AG04449 (cell line): ENCODE data around the gene DESI1.

Source experiments
- CTCF ChIA-PET: fragments of 350-600 bp; formaldehyde crosslinking; extraction: SDS; loops from one replicate; lab custom pipeline; 2021; ENCODE audit warnings: antibody characterized with exemption; lab: Yijun Ruan, JAX
- POLR2A ChIA-PET: fragments of 400-600, 350-600 bp; formaldehyde crosslinking; extraction: SDS; loops from one replicate; lab custom pipeline; 2020; ENCODE audit warnings: antibody characterized with exemption, inconsistent platforms; lab: Yijun Ruan, JAX
- DNase-seq: peaks from one replicate; pipeline ENCODE4 v3.0.0-alpha.2; 2010; ENCODE audit warnings: low read depth, low spot score
- H3K4me3 ChIP-seq: 2 replicates; pipeline ENCODE4 v1.5.1; 2011; ENCODE audit warnings: low read depth, mild to moderate bottlenecking, control low read depth, low read length
- TF ChIP-seq, protein P1 (sequence below): IDR thresholded peaks from one replicate; pipeline ENCODE4 v1.5.1; 2011; ENCODE audit warnings: mild to moderate bottlenecking, moderate library complexity, low read length, control low read depth, inconsistent platforms; ENCODE audit not compliant: insufficient read depth; ENCODE audit errors: missing control alignments

DESI1 gene

DNA sequence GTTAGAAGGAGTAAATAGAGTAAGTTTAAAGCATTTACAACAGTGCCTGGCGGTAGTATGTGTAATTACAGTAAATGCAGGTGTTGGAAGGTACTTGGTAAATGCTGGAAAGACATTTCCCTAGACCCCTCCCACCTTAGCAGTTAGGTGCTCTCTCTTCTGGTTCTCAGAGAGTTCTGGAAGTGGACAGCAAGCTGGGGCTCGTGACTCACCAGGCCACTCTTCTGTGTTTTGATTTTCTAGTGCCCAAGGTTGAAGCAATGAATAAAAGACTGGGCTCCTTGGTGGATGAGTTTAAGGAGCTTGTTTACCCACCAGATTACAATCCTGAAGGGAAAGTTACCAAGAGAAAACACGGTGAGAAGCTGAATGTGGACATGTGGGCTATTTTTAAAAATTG is 40.2 kb upstream of the DESI1 start:
- H3K4me3 ChIP-seq, result no peak overlapping the region
- ChIA-PET CTCF (interaction anchor here (1.2 to 4.1 kb wide), 4 partner anchors 10 to 36 kb away, joined by 3 to 17 read pairs (median 7); no protein-coding TSS in a partner anchor), POLR2A (no interaction called here)
- DNase-seq, result no peak
- TF ChIP-seq, protein P1, sequence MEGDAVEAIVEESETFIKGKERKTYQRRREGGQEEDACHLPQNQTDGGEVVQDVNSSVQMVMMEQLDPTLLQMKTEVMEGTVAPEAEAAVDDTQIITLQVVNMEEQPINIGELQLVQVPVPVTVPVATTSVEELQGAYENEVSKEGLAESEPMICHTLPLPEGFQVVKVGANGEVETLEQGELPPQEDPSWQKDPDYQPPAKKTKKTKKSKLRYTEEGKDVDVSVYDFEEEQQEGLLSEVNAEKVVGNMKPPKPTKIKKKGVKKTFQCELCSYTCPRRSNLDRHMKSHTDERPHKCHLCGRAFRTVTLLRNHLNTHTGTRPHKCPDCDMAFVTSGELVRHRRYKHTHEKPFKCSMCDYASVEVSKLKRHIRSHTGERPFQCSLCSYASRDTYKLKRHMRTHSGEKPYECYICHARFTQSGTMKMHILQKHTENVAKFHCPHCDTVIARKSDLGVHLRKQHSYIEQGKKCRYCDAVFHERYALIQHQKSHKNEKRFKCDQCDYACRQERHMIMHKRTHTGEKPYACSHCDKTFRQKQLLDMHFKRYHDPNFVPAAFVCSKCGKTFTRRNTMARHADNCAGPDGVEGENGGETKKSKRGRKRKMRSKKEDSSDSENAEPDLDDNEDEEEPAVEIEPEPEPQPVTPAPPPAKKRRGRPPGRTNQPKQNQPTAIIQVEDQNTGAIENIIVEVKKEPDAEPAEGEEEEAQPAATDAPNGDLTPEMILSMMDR, result no peak

DNA sequence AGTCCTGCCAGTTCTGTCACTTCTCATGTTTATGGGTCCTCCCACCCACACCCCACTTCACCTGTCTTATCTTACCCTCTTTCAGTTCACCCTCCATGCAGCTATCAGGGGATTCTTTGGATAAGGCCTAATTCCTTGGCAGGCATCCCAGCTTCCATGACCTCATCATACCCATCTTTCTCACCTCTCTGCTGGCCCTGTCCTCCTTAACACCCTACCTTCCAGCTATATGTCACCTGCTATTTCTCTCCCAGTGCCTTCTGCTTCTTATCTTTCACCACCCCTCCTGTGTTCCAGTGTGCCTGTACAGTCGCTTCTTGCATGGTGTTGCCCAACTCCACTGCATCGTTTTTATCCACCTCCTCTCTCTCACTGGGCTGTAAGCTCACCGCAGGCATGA is 39.6 kb upstream of the DESI1 start:
- CTCF ChIA-PET, result interaction anchor here (0.5 to 4.1 kb wide), 5 partner anchors 9 to 287 kb away, joined by 3 to 17 read pairs (median 3); partner anchors contain the start of gene CENPM
- POLR2A ChIA-PET, result no interaction called here
- TF ChIP-seq, protein P1, result no peak
- no peak for DNase-seq
- no peak overlapping the region for H3K4me3 ChIP-seq

DNA sequence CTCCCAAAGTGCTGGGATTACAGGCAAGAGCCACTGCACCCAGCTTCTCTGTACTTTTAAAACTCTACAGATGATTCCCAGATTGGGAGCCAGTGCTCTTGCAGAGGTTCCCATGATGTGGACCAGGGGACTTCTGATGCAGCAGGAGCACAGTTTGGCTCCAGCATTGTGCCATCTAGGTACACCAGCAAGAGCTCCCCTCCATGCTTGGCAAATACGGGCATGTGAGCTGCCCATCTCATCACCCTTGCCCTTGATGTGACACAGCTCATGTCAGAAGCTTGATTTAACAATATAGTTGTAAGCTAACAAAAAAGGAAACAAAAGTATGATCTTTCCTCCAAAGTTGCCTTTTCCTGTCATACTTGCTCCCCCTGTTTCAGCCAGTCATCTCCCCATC is 39.1 kb upstream of the DESI1 start:
- POLR2A ChIA-PET, result no interaction called here
- no peak for DNase-seq
- CTCF ChIA-PET, result interaction anchor here (0.5 to 4.1 kb wide), 5 partner anchors 9 to 287 kb away, joined by 3 to 17 read pairs (median 3); partner anchors contain the start of gene CENPM
- TF ChIP-seq, protein P1, result no peak
- no peak overlapping the region for H3K4me3 ChIP-seq

DNA sequence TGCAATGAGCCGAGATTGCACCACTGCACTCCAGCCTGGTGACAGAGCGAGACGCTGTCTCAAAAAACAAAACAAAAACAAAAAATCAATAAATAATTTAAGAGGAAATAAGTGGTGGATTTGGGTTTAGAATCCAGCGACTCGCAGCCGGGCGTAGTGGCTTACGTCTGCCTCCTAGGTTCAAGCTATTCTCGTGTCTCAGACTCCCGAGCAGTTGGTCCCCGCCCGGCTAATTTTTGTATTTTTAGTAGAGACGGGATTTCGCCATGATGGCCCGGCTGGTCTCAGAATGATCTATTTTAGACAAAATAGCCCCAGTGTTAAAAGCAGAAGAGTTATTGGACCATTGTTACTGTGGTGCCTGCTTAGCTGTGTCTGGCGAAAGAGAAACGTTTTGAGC is 38.0 kb upstream of the DESI1 start:
- H3K4me3 ChIP-seq, result no peak overlapping the region
- DNase-seq, result no peak
- TF ChIP-seq, protein P1, result no peak
- ChIA-PET POLR2A (no interaction called here), CTCF (interaction anchor here (1.2 to 4.1 kb wide), 4 partner anchors 8 to 282 kb away, joined by 4 to 24 read pairs (median 14); no protein-coding TSS in a partner anchor)

DNA sequence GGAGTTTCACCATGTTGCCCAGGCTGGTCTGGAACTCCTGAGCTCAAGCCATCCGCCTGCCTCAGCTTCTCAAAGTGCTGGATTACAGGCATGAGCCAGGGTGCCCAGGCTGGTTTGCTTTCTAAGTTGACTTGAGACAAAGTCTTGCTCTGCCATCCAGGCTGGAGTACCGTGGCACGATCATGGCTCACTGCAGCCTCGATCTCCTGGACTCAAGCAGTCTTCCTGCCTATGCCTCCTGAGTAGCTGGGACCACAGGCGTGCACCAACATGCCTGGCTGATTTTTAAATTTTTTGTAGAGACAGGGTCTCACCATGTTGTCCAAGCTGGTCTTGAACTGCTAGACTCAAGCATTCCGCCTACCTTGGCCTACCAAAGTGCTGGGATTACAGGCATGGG is 36.9 kb upstream of the DESI1 start:
- TF ChIP-seq, protein P1, result no peak
- ChIA-PET POLR2A (no interaction called here), CTCF (interaction anchor here (1.2 to 3.8 kb wide), 3 partner anchors 9 to 283 kb away, joined by 4 to 24 read pairs (median 17); no protein-coding TSS in a partner anchor)
- no peak for DNase-seq
- H3K4me3 ChIP-seq, result no peak overlapping the region

DNA sequence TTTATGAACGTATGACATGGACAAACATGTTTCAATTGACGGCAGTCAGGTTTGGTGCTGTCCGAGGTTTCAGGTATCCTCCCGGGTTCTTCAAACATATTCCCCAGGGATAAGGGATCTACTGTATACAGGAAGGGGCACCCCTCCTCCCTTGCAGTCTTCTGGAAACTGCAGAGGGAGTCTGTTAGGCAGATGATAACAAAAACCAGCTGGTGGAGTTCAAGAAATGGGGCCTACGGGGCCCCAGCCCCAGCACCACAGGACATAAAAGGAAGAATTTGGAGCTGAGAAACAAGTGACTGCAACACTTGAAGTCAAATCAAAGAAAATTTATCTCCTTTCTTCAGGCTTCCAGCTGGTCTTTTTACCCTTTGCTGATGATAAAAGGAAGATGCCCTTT is 35.7 kb upstream of the DESI1 start:
- no peak for DNase-seq
- H3K4me3 ChIP-seq, result no peak overlapping the region
- POLR2A ChIA-PET, result no interaction called here
- TF ChIP-seq, protein P1, result no peak
- CTCF ChIA-PET, result interaction anchor here (2.6 kb wide), 1 partner anchor 10 kb away, joined by 24 read pairs; no protein-coding TSS in a partner anchor
